Activated naive CD8-positive, alpha-beta T cell treated with anti-CD3 and anti-CD28 coated beads, Interleukin-2, amount 50 U/mL, for 24 hours (primary cell): ENCODE results near the gene LOXL4.

ENCODE experiments used
- ATAC-seq: fragments of 150-1000 bp; cut with Tn5 transposase; one replicate; pipeline ENCODE4 v1.10.0; 2021
- DNase-seq: peaks from one replicate; pipeline ENCODE4 v3.0.0; 2021
- H3K27ac Mint-ChIP-seq: one replicate; pipeline ENCODE4 v1.8.0; 2021; ENCODE audit warnings: mild to moderate bottlenecking, mixed read lengths
- H3K27me3 Mint-ChIP-seq: one replicate; pipeline ENCODE4 v1.8.0; 2021; ENCODE audit warnings: mixed read lengths
- H3K36me3 Mint-ChIP-seq: one replicate; pipeline ENCODE4 v1.8.0; 2021; ENCODE audit warnings: low read depth, mixed read lengths
- H3K4me1 Mint-ChIP-seq: one replicate; pipeline ENCODE4 v1.8.0; 2021; ENCODE audit warnings: mixed read lengths
- H3K4me3 Mint-ChIP-seq: one replicate; pipeline ENCODE4 v1.8.0; 2021; ENCODE audit warnings: mild to moderate bottlenecking, moderate library complexity, mixed read lengths
- H3K9me3 Mint-ChIP-seq: one replicate; pipeline ENCODE4 v1.8.0; 2021; ENCODE audit warnings: mixed read lengths

The LOXL4 gene

GRCh38 chr10:98224996-98225395 is 43.0 kb downstream of the LOXL4 start:
- no peak overlapping the region for H3K27ac Mint-ChIP-seq
- ATAC-seq, result no peak
- no peaks in the 10 kb centered on the region for H3K27me3 Mint-ChIP-seq
- no peak for DNase-seq
- H3K9me3 Mint-ChIP-seq, result peaks cover 12% of the 10 kb centered on the region
- peaks cover 35% of the 10 kb centered on the region for H3K36me3 Mint-ChIP-seq
- H3K4me1 Mint-ChIP-seq, result peaks cover 10% of the 10 kb centered on the region
- no peak overlapping the region for H3K4me3 Mint-ChIP-seq

- Mint-ChIP-seq H3K27ac (no peak overlapping the region), H3K4me1 (peaks cover 10% of the 10 kb centered on the region), H3K27me3 (no peaks in the 10 kb centered on the region), H3K9me3 (peaks cover 17% of the 10 kb centered on the region), H3K36me3 (peaks cover 40% of the 10 kb centered on the region), H3K4me3 (no peak overlapping the region)
- ATAC-seq (no peak), DNase-seq (no peak)
Observed at GRCh38 chr10:98224509-98224908, 43.5 kb downstream of the LOXL4 start.

GRCh38 chr10:98223874-98224273 is 44.1 kb downstream of the LOXL4 start:
- Mint-ChIP-seq H3K4me3 (no peak overlapping the region), H3K27ac (no peak overlapping the region), H3K27me3 (no peaks in the 10 kb centered on the region), H3K4me1 (peaks cover 10% of the 10 kb centered on the region), H3K9me3 (peaks cover 23% of the 10 kb centered on the region), H3K36me3 (peaks cover 46% of the 10 kb centered on the region)
- ATAC-seq (no peak), DNase-seq (no peak)

GRCh38 chr10:98217801-98218200 is 50.2 kb downstream of the LOXL4 start:
- H3K27me3 Mint-ChIP-seq, result no peaks in the 10 kb centered on the region
- peaks cover 11% of the 10 kb centered on the region for H3K4me1 Mint-ChIP-seq
- no peak for DNase-seq
- peaks cover 39% of the 10 kb centered on the region for H3K9me3 Mint-ChIP-seq
- no peak overlapping the region for H3K27ac Mint-ChIP-seq
- no peak overlapping the region for H3K4me3 Mint-ChIP-seq
- ATAC-seq, result no peak
- peaks cover 55% of the 10 kb centered on the region for H3K36me3 Mint-ChIP-seq

- Mint-ChIP-seq H3K27me3 (no peaks in the 10 kb centered on the region), H3K27ac (no peak overlapping the region), H3K36me3 (peaks cover 61% of the 10 kb centered on the region), H3K4me3 (no peak overlapping the region), H3K4me1 (peaks cover 21% of the 10 kb centered on the region), H3K9me3 (peaks cover 39% of the 10 kb centered on the region)
- ATAC-seq (no peak), DNase-seq (no peak)
Observed at GRCh38 chr10:98215373-98215772, 52.6 kb downstream of the LOXL4 start.

GRCh38 chr10:98213740-98214139 is 54.3 kb downstream of the LOXL4 start:
- H3K27ac Mint-ChIP-seq, result no peak overlapping the region
- peaks cover 24% of the 10 kb centered on the region for H3K9me3 Mint-ChIP-seq
- peaks cover 21% of the 10 kb centered on the region for H3K4me1 Mint-ChIP-seq
- no peak overlapping the region for H3K4me3 Mint-ChIP-seq
- peaks cover 56% of the 10 kb centered on the region for H3K36me3 Mint-ChIP-seq
- ATAC-seq (no peak), DNase-seq (no peak)
- no peaks in the 10 kb centered on the region for H3K27me3 Mint-ChIP-seq

- DNase-seq, result no peak
- Mint-ChIP-seq H3K27me3 (no peaks in the 10 kb centered on the region), H3K36me3 (peaks cover 54% of the 10 kb centered on the region)
Observed at GRCh38 chr10:98212196-98212595, 55.8 kb downstream of the LOXL4 start.

GRCh38 chr10:98209441-98209840 is 58.6 kb downstream of the LOXL4 start:
- no peak overlapping the region for H3K4me3 Mint-ChIP-seq
- H3K36me3 Mint-ChIP-seq, result peaks cover 42% of the 10 kb centered on the region
- ATAC-seq, result no peak
- no peak overlapping the region for H3K27ac Mint-ChIP-seq
- peaks cover 19% of the 10 kb centered on the region for H3K4me1 Mint-ChIP-seq
- no peaks in the 10 kb centered on the region for H3K27me3 Mint-ChIP-seq
- H3K9me3 Mint-ChIP-seq, result no peaks in the 10 kb centered on the region
- DNase-seq, result no peak

More at GRCh38 chr10:98212196-98212595, 55.8 kb downstream of the LOXL4 start:
- Mint-ChIP-seq H3K9me3 (peaks cover 9% of the 10 kb centered on the region), H3K4me1 (peaks cover 17% of the 10 kb centered on the region), H3K27ac (no peak overlapping the region), H3K4me3 (no peak overlapping the region)
- ATAC-seq, result no peak

GRCh38 chr10:98208925-98209324 is 59.1 kb downstream of the LOXL4 start:
- no peak for ATAC-seq
- DNase-seq, result no peak
- peaks cover 19% of the 10 kb centered on the region for H3K4me1 Mint-ChIP-seq
- H3K9me3 Mint-ChIP-seq, result no peaks in the 10 kb centered on the region
- peaks cover 39% of the 10 kb centered on the region for H3K36me3 Mint-ChIP-seq
- H3K27me3 Mint-ChIP-seq, result no peaks in the 10 kb centered on the region
- no peak overlapping the region for H3K27ac Mint-ChIP-seq
- no peak overlapping the region for H3K4me3 Mint-ChIP-seq

GRCh38 chr10:98205351-98205750 is 62.6 kb downstream of the LOXL4 start:
- Mint-ChIP-seq H3K27ac (no peak overlapping the region), H3K36me3 (peaks cover 28% of the 10 kb centered on the region), H3K4me3 (no peak overlapping the region)

GRCh38 chr10:98202378-98202777 is 65.6 kb downstream of the LOXL4 start:
- no peaks in the 10 kb centered on the region for H3K27me3 Mint-ChIP-seq

More at GRCh38 chr10:98205351-98205750, 62.6 kb downstream of the LOXL4 start:
- Mint-ChIP-seq H3K9me3 (no peaks in the 10 kb centered on the region), H3K27me3 (no peaks in the 10 kb centered on the region), H3K4me1 (peaks cover 2% of the 10 kb centered on the region)
- ATAC-seq (no peak), DNase-seq (no peak)

GRCh38 chr10:98201760-98202159 is 66.2 kb downstream of the LOXL4 start:
- Mint-ChIP-seq H3K27ac (no peak overlapping the region), H3K9me3 (no peaks in the 10 kb centered on the region), H3K4me1 (peaks cover 5% of the 10 kb centered on the region), H3K27me3 (no peaks in the 10 kb centered on the region), H3K36me3 (peaks cover 8% of the 10 kb centered on the region), H3K4me3 (no peak overlapping the region)
- DNase-seq (no peak), ATAC-seq (no peak)

More at GRCh38 chr10:98202378-98202777, 65.6 kb downstream of the LOXL4 start:
- Mint-ChIP-seq H3K27ac (no peak overlapping the region), H3K4me3 (no peak overlapping the region), H3K9me3 (no peaks in the 10 kb centered on the region), H3K4me1 (peaks cover 2% of the 10 kb centered on the region), H3K36me3 (peaks cover 6% of the 10 kb centered on the region)
- ATAC-seq, result no peak
- DNase-seq, result no peak
